ENCODE results near the gene SH3RF3. TPM values are rescaled to one million over a fixed set of nuclear protein-coding genes. Genes with fewer than 3 reads are reported as not detected.

Gene SH3RF3
- total RNA-seq, 2 experiments from 2014 or later, result 0.05 to 0.06 TPM

DNA sequence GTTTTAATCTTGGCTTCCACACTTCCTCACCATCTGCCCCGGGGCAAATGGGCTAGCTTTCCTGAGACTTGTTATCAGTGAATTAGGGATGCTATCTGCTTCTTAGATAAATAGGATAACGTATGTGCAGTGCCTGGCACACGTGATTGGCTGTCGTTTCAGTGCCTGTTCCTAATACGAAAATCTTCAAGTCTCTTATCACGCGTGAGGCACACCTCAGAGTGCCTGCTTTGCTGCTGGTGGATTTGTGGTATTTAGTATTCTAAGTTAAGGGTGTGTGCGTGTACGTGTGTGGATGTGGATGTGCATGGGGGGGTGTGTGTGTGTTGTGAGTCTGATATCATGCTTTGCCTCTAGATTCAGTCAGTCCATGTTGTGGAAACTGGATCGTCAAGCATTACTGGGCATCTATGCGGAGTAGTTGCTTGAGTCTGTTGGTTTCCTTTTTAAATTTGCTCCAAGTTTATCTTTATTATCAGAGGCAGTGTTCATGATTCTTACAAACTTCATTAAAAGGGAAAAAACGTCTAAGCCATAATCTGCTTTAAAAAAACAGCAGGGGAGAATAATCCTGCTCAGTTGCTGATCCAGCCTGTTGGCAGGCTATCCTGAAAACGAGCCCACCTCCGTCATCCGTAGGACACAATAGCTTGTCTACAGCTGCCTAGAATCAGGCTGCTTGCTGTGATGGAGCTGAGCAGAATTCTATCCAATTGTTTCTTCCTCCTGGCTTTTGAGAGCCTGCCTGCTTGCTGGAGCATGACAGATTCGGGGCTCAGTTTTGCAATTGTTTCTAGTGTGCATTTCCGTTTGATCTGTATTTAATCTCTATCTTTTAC is 6.6 kb downstream of the SH3RF3 start:
- Mint-ChIP-seq H3K27ac (no peak overlapping the region), H3K36me3 (no peaks in the 10 kb centered on the region), H3K27me3 (peaks cover 84% of the 10 kb centered on the region), H3K9me3 (ENCODE audit: low read depth) (no peaks in the 10 kb centered on the region), H3K4me1 (peaks cover 1% of the 10 kb centered on the region), H3K4me3 (no peak overlapping the region)
- DNase-seq (no peak), ATAC-seq (no peak)
- CTCF ChIA-PET, result interaction anchor here (1.3 kb wide), 1 partner anchor 375 kb away, joined by 4 read pairs; no protein-coding TSS in a partner anchor

DNA sequence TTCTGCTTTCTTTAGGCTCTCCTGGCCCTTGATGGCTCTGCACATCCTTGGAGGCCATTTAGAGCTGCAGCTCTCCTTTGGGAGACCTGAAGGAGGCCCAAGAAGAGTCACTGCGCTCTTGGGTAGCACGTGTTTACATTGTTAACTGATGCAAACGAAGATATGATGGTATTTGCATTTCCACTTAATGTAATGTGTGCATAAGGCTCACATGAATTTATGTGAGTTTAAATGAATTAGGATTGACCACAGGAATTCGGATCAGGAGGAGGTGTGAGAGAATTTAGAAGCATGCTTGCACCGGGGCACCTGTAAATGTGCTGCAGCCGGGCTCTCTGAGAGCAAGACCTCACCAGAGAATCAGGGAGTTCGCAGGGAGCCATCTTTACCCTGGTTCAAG is 7.5 kb downstream of the SH3RF3 start:
- H3K9me3 Mint-ChIP-seq (ENCODE audit: low read depth), result no peaks in the 10 kb centered on the region
- H3K27me3 Mint-ChIP-seq, result peaks cover 85% of the 10 kb centered on the region
- peaks cover 1% of the 10 kb centered on the region for H3K4me1 Mint-ChIP-seq

DNA sequence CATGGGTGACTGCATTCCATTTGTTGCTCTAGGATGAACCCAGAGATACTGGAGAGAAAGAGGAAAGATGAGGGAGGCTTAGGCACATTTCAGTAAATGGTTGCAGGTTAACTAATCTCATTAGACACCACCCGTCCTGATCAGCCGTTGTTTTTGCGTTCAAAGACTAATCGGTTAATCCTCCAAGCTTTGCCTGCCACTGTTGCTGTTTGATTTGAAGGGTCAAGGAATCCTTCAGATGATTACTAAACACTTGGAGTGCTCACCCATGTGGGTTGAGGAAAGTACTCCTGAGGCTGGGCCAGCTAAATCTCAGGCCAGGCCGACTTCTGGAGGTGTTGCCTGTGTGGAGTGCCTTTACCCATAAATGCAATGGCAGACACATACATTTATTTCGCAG is 8.6 kb downstream of the SH3RF3 start:
- Mint-ChIP-seq H3K36me3 (no peaks in the 10 kb centered on the region), H3K27me3 (peaks cover 81% of the 10 kb centered on the region), H3K9me3 (ENCODE audit: low read depth) (no peaks in the 10 kb centered on the region), H3K4me3 (no peak overlapping the region), H3K4me1 (peaks cover 4% of the 10 kb centered on the region), H3K27ac (no peak overlapping the region)
- ATAC-seq (no peak), DNase-seq (no peak)
- CTCF ChIA-PET, result no interaction called here

More for the DNA sequence above, 7.5 kb downstream of the SH3RF3 start:
- DNase-seq (no peak), ATAC-seq (no peak)
- Mint-ChIP-seq H3K36me3 (no peaks in the 10 kb centered on the region), H3K27ac (no peak overlapping the region), H3K4me3 (no peak overlapping the region)
- CTCF ChIA-PET, result no interaction called here

DNA sequence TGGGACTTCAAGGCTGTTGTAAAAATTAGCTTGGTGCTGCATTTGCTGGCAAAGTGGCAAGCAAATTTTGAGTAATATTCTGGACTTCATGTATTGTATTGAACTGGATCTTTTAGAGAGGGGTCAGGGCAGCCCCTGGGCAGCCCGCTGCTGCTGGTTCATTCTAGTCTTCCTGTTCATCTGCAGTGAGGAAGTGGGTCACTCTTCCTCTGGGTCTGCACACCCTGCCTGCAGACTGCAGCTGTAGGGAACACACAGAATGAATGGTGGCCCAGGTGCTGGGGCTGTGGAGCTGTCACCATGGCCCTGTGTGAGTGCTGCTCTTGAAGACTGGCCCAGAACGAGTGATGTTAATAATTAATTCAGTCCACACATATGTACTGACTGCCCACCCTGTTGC is 9.4 kb downstream of the SH3RF3 start:
- Mint-ChIP-seq H3K27me3 (peaks cover 81% of the 10 kb centered on the region), H3K36me3 (no peaks in the 10 kb centered on the region), H3K9me3 (ENCODE audit: low read depth) (no peaks in the 10 kb centered on the region), H3K4me1 (peaks cover 9% of the 10 kb centered on the region), H3K4me3 (no peak overlapping the region), H3K27ac (no peak overlapping the region)
- DNase-seq (no peak), ATAC-seq (no peak)
- CTCF ChIA-PET, result no interaction called here

DNA sequence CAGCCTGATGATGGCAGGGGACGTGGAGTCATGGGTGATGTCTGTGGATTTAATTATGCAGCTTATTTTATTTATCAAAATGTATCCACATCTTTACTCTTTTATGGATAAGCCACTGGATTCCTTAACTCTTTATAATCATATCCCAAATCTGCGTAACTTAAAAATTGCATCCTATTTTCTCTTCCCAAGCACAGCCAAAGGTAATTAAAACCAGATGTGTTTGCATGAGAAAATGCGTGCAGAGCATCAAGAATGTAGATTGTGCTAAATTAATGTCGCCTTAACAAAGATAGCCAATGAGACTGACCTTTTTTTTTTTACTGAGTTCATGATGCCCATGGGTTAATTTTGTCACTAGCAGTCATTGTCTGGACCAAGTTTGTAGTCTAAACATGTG is 10.0 kb downstream of the SH3RF3 start:
- peaks cover 79% of the 10 kb centered on the region for H3K27me3 Mint-ChIP-seq
- ATAC-seq (no peak), DNase-seq (no peak)
- H3K9me3 Mint-ChIP-seq (ENCODE audit: low read depth), result no peaks in the 10 kb centered on the region
- H3K4me3 Mint-ChIP-seq, result no peak overlapping the region
- H3K4me1 Mint-ChIP-seq, result peaks cover 13% of the 10 kb centered on the region
- H3K27ac Mint-ChIP-seq, result no peak overlapping the region
- no peaks in the 10 kb centered on the region for H3K36me3 Mint-ChIP-seq
- CTCF ChIA-PET, result no interaction called here

DNA sequence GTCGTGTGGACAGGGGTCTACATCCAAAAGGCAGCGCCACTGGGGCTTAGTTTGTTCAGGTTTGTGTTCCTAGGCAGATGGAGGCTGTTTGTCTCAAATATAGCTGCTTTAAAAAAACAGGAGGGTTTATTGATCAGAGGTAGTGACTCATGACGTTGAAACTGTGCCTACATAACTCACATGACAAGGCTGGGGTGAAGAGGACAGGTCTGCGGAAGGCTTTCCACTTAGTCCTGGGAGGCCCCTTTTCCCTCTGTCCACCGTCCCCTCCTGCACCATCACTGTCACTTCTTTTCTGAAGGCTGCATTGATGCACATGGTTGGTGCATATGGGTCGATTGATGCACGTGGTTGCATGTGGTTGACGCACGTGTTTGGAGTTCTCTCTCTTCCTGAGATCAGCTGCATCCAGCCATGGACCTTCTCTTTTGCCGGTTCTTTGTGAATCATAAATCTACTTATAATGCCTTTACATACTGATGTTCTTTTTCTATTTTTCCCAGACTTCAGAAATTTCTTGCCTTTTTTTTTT is 10.9 kb downstream of the SH3RF3 start:
- CTCF ChIA-PET, result no interaction called here
- Mint-ChIP-seq H3K27ac (no peak overlapping the region), H3K9me3 (ENCODE audit: low read depth) (no peaks in the 10 kb centered on the region), H3K4me3 (no peak overlapping the region), H3K36me3 (no peaks in the 10 kb centered on the region), H3K27me3 (peaks cover 75% of the 10 kb centered on the region), H3K4me1 (peaks cover 20% of the 10 kb centered on the region)
- DNase-seq, result no peak
- ATAC-seq, result no peak

DNA sequence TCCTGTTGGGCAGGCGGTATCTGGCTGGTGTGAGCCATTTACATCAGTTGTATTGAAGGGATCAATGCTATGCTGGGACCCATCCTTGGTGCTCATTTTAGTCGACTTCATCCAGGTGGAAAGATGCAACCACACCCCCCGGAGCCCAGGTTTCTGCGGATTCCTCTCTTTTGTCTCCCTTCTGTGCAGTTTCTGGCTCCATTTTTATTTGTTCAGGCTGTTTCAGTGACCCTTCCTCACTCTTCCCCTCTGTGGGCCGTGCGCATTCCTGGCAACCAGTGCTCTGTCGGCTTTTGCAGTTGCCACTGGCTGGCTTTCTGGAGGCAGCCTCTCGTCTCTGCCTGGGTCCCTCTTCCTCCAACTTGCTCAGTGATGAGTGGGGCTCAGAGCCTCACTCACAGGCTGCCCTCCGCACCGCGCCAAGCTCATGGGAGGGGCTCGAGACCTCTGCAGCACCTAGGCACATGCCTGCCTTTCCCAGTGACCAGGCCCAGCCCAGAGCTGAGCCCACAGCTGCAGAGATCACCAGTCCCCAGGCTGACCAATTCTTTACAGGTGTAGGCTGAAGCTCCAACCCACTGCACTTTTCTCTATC is 12.1 kb downstream of the SH3RF3 start:
- peaks cover 72% of the 10 kb centered on the region for H3K27me3 Mint-ChIP-seq
- ATAC-seq, result no peak
- H3K27ac Mint-ChIP-seq, result no peak overlapping the region
- H3K4me3 Mint-ChIP-seq, result no peak overlapping the region
- H3K4me1 Mint-ChIP-seq, result peaks cover 24% of the 10 kb centered on the region
- H3K36me3 Mint-ChIP-seq, result no peaks in the 10 kb centered on the region
- H3K9me3 Mint-ChIP-seq (ENCODE audit: low read depth), result no peaks in the 10 kb centered on the region
- CTCF ChIA-PET, result no interaction called here
- DNase-seq, result no peak

DNA sequence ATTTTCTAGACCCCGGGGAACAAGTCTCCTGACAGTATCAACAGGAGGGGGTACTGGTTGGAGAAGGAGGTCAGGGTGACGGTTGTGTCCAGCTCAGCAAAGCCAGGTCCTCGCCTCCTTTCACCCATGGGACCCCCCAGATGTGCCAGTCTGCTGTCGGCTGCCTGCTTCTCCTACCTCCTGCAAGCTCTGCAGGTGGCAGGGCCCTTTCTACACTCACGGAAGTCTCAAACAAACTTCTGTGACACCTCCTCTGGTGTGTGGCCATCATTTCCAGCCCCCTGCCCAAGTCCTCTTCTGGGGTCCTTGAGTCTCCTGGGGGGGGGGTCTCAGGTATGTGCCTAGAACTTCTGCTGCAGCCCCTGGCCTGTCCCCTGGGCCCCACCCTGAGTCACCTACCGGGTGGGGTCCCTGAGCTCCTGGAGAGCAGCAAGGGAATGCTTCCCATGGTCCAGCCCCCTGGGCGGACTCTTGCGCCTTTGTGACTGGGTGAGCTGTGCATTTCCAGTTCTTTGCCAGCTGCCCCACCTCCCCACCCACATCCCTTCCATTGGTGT is 12.8 kb downstream of the SH3RF3 start:
- H3K4me1 Mint-ChIP-seq, result peaks cover 24% of the 10 kb centered on the region
- ATAC-seq (no peak), DNase-seq (no peak)
- H3K4me3 Mint-ChIP-seq, result no peak overlapping the region
- CTCF ChIA-PET, result no interaction called here
- H3K27me3 Mint-ChIP-seq, result peaks cover 69% of the 10 kb centered on the region
- no peaks in the 10 kb centered on the region for H3K36me3 Mint-ChIP-seq
- H3K27ac Mint-ChIP-seq, result no peak overlapping the region
- no peaks in the 10 kb centered on the region for H3K9me3 Mint-ChIP-seq (ENCODE audit: low read depth)

DNA sequence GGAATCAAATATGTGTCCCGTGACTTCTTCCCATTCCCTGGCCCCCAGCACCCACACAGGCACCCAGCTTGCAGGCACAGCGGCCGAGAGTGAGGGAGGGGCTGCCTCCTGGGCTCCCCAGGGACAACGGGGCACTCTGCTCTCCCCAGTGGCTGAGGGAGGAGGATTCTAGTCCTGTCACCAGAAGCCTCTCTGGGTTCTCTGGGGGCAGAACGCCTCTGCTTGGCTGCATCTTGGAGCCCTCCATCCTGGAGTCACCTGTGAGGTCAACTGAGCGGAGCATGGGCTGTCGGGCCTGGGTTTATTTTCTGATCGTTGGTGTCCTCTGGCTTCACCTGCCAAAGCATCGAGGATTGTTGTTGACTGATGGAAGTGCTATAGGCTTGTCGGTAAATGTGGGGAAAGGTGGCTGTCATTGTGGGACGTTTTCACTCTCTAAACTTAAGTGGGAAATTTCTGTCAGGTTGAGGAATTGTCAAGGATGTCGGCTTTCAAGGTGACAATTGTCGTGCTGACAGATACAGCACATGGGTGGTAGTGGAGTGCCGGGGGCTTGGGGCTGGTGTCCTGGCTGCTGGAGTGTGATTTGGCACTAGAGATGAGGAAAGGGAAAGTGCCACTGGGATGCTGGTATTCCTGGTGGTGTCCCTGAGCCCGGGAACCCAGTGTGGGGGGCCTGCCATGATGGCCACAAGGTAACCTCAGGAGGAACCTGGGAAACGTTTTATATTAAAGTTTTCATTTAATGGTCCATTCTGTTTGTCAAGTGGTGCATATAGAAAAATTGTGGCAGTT is 13.6 kb downstream of the SH3RF3 start:
- Mint-ChIP-seq H3K9me3 (ENCODE audit: low read depth) (no peaks in the 10 kb centered on the region), H3K27me3 (peaks cover 70% of the 10 kb centered on the region), H3K4me3 (no peak overlapping the region), H3K27ac (no peak overlapping the region), H3K4me1 (peaks cover 24% of the 10 kb centered on the region), H3K36me3 (no peaks in the 10 kb centered on the region)
- DNase-seq, result no peak
- CTCF ChIA-PET, result no interaction called here
- ATAC-seq, result no peak

DNA sequence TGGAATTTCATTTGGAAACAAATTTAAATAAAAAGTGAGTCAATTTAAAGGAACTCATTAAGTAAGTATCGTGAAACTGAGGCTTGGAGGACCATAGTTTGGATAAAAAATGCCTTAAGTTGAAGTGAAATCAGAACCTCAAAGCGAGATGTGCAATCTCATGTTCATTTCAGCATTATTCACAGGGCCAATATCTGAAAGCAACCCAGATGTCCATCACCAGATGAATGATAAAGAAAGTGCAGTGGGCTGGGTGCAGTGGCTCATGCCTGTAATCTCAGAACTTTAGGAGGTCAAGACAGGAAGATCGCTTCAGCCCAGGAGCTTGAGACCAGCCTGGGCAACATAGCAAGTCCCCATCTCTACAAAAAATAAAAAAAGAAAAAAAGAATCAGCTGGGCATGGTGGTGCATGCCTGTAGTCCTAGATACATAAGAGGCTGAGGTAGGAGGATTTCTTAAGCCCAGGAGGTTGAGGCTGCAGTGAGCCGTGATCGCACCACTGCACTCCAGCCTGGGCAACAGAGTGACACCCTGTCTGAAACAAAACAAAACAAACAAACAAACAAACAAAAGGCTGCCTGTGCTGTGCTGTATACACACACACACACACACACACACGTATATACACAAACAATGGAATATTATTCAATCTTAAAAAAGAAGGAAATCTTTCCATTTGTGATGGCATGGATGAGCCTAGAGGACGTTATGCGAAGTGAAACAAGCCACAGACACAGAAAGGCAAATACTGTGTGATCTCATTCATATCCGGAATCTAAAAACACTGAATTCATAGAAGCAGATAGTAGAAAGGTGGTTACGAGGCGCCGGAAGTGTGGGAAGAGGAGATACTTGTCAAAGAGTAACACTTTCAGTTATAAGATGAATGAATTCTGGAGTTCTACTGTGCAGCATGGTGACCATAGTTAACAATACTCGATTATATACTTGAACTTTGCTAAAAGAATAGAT is 14.5 kb downstream of the SH3RF3 start:
- H3K27me3 Mint-ChIP-seq, result peaks cover 71% of the 10 kb centered on the region
- DNase-seq (peak; percentile 87), ATAC-seq (peak; percentile 90)
- peak overlapping the region; percentile 26 for H3K27ac Mint-ChIP-seq
- CTCF ChIA-PET, result interaction anchor here (1.6 kb wide), 1 partner anchor 15 kb away, joined by 4 read pairs; the partner anchor contains the start of gene SH3RF3
- H3K4me3 Mint-ChIP-seq, result peak overlapping the region; percentile 42
- peaks cover 24% of the 10 kb centered on the region for H3K4me1 Mint-ChIP-seq
- H3K36me3 Mint-ChIP-seq, result no peaks in the 10 kb centered on the region
- no peaks in the 10 kb centered on the region for H3K9me3 Mint-ChIP-seq (ENCODE audit: low read depth)

DNA sequence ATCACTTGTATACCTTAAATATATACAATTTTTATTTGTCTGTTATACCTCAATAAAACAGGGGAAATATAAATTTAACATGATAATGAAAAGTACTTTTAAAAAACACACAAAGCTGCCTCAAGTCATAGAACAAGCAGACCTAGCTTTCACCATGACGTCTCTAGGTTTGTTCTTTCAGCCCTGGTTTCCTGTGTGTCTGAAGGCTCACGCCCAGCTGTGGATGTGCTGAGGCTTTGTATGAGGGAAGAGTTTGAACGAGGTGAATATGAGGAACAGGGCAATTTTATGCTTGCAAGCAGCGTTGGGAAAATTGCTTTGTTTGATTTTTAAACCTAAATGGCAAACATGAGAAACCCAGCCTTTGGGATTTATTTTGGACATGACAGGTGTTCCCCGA is 15.3 kb downstream of the SH3RF3 start:
- Mint-ChIP-seq H3K27me3 (peaks cover 72% of the 10 kb centered on the region), H3K4me1 (peaks cover 24% of the 10 kb centered on the region), H3K36me3 (no peaks in the 10 kb centered on the region), H3K9me3 (ENCODE audit: low read depth) (no peaks in the 10 kb centered on the region), H3K4me3 (no peak overlapping the region), H3K27ac (no peak overlapping the region)
- peak; percentile 70 for ATAC-seq
- CTCF ChIA-PET, result interaction anchor here (1.6 kb wide), 1 partner anchor 15 kb away, joined by 4 read pairs; the partner anchor contains the start of gene SH3RF3
- no peak for DNase-seq

DNA sequence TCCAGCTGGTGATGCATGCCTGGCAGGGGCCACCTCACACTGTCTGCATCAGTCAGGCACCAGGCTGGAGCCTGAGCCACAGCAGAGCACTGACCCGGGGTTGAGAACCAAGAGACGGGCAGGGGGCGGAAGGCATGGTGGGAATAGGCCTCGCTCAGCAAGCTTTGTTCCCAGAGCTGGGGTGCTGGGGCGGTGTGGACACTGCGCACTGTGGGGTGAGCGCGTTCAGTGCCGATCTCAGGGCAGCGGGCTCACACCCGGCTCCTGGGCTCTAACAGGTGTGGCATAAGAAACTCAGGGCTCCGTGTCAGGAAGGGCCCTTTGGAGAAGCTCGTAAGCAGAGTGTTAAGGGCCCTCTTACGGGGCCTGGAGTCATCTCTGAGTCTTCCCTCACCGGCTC is 15.7 kb downstream of the SH3RF3 start:
- Mint-ChIP-seq H3K27ac (no peak overlapping the region), H3K9me3 (ENCODE audit: low read depth) (no peaks in the 10 kb centered on the region), H3K27me3 (peaks cover 71% of the 10 kb centered on the region), H3K36me3 (no peaks in the 10 kb centered on the region), H3K4me1 (peaks cover 24% of the 10 kb centered on the region), H3K4me3 (no peak overlapping the region)
- ATAC-seq, result no peak
- no peak for DNase-seq
- CTCF ChIA-PET, result interaction anchor here (1.6 kb wide), 1 partner anchor 16 kb away, joined by 4 read pairs; the partner anchor contains the start of gene SH3RF3
